DOHH2 (cell line): ENCODE measurements around the gene MYH15.

ENCODE experiments used
- CTCF ChIP-seq: fragments of 200-600 bp; sonication (generic); IDR thresholded peaks from one replicate; pipeline ENCODE4 v1.5.1; 2014; ENCODE audit warnings: antibody characterized with exemption, mild to moderate bottlenecking, low read depth, low read length; ENCODE audit not compliant: poor library complexity, severe bottlenecking
- EZH2phosphoT487 ChIP-seq: fragments of 200-600 bp; sonication (generic); IDR thresholded peaks from 2 replicates; pipeline ENCODE4 v1.6.1; 2017; ENCODE audit warnings: borderline replicate concordance, mild to moderate bottlenecking, antibody characterized with exemption, low read length, moderate library complexity, mixed read lengths

- TF ChIP-seq CTCF (no peak), EZH2phosphoT487 (no peak)
Measured at GRCh38 chr3:108459225-108459624, 51.2 kb downstream of the MYH15 start.
